SK-N-SH (cell line): ENCODE results near the gene FBXL7.

Source experiments
- CTCF ChIP-seq: fragments of 200-600 bp; sonication (generic); IDR thresholded peaks from 2 replicates; pipeline ENCODE4 v1.6.1; 2017; ENCODE audit warnings: antibody characterized with exemption, mild to moderate bottlenecking, moderate library complexity
- MAX ChIP-seq: IDR thresholded peaks from 2 replicates; pipeline ENCODE4 v1.4.0; 2012; ENCODE audit warnings: low read depth
- POLR2AphosphoS5 ChIP-seq: IDR thresholded peaks from 2 replicates; pipeline ENCODE4 v1.6.1; 2012; ENCODE audit warnings: low read depth, low read length
- SIN3A ChIP-seq: IDR thresholded peaks from 2 replicates; pipeline ENCODE4 v1.6.1; 2012; ENCODE audit warnings: low read depth, mild to moderate bottlenecking, low read length, moderate library complexity, borderline replicate concordance
- TAF1 ChIP-seq: IDR thresholded peaks from 2 replicates; pipeline ENCODE4 v1.6.1; 2012; ENCODE audit warnings: low read depth, mild to moderate bottlenecking, low read length, moderate library complexity, borderline replicate concordance
- ZBTB33 ChIP-seq: IDR thresholded peaks from 2 replicates; pipeline ENCODE4 v1.4.0; 2012; ENCODE audit warnings: low read depth, borderline replicate concordance

GRCh38 chr5:15510831-15511230, 10.9 kb downstream of the FBXL7 start:
- no peak for TF ChIP-seq CTCF
- no peak for TF ChIP-seq POLR2AphosphoS5
- no peak for TF ChIP-seq TAF1
- TF ChIP-seq MAX: no peak
- TF ChIP-seq ZBTB33: no peak
- TF ChIP-seq SIN3A: no peak
